Liver (tissue), 9 donors: Measurements from ENCODE around the gene FGD4. TPM values are rescaled to one million over a fixed set of nuclear protein-coding genes. Genes with fewer than 3 reads are reported as not detected.

Experiments
- DNase-seq: peaks from one replicate; pipeline ENCODE4 v3.0.0-alpha.2; 2017; ENCODE audit warnings: low spot score
- H3K27ac ChIP-seq, 2 donors: one replicate each; pipeline ENCODE4 v1.7.0; 2013; ENCODE audit warnings: inconsistent platforms in 2 of 2, low read length in 2 of 2, control low read depth in 1 of 2, low read depth in 1 of 2, mild to moderate bottlenecking in 1 of 2
- H3K27me3 ChIP-seq, 4 donors: one replicate each; pipeline versions ENCODE4 v1.6.1 to v1.7.0; 2013; ENCODE audit warnings: low read length in 3 of 4, inconsistent platforms in 1 of 4, mild to moderate bottlenecking in 1 of 4, moderate library complexity in 1 of 4; ENCODE audit not compliant: control insufficient read depth in 4 of 4, insufficient read depth in 4 of 4
- H3K36me3 ChIP-seq, 4 donors: one replicate each; pipeline versions ENCODE4 v1.6.1 to v1.7.0; 2013; ENCODE audit warnings: low read length in 3 of 4, mild to moderate bottlenecking in 3 of 4, low read depth in 1 of 4, moderate library complexity in 1 of 4; ENCODE audit not compliant: control insufficient read depth in 4 of 4, insufficient read depth in 3 of 4
- H3K4me1 ChIP-seq, 4 donors: one replicate each; pipeline versions ENCODE4 v1.6.1 to v1.7.0; 2013; ENCODE audit warnings: low read length in 3 of 4, mild to moderate bottlenecking in 3 of 4, moderate library complexity in 1 of 4; ENCODE audit not compliant: control insufficient read depth in 4 of 4, insufficient read depth in 4 of 4
- H3K4me3 ChIP-seq, 3 donors: one replicate each; pipeline versions ENCODE4 v1.6.1 to v1.7.0; 2013; ENCODE audit warnings: low read length in 3 of 3, control low read depth in 1 of 3, low read depth in 1 of 3, mild to moderate bottlenecking in 1 of 3
- H3K9ac ChIP-seq, 2 donors: one replicate each; pipeline ENCODE4 v1.7.0; 2013; ENCODE audit warnings: low read length in 2 of 2, mild to moderate bottlenecking in 2 of 2, moderate library complexity in 2 of 2, control low read depth in 1 of 2, low read depth in 1 of 2
- H3K9me3 ChIP-seq, 4 donors: one replicate each; pipeline versions ENCODE4 v1.6.1 to v1.7.0; 2013; ENCODE audit warnings: low read length in 3 of 4; ENCODE audit not compliant: control insufficient read depth in 4 of 4
- ATF3 ChIP-seq: IDR thresholded peaks from 2 replicates; pipeline ENCODE4 v1.6.1; 2016; ENCODE audit warnings: antibody characterized with exemption
- EGR1 ChIP-seq, 2 donors: IDR thresholded peaks; 2 replicates each; pipeline ENCODE4 v1.6.1; 2016 to 2018; ENCODE audit warnings: antibody characterized with exemption in 2 of 2, low read depth in 2 of 2
- FOXA1 ChIP-seq: IDR thresholded peaks from 2 replicates; pipeline ENCODE4 v1.6.1; 2016; ENCODE audit warnings: antibody characterized with exemption
- FOXA2 ChIP-seq: IDR thresholded peaks from 2 replicates; pipeline ENCODE4 v1.6.1; 2016; ENCODE audit warnings: antibody characterized with exemption
- GABPA ChIP-seq, 2 donors: IDR thresholded peaks in 1 of 2; conservative IDR thresholded peaks in 1 of 2; 2 replicates each; pipeline ENCODE4 v1.6.1; 2016; ENCODE audit warnings: antibody characterized with exemption in 2 of 2, mild to moderate bottlenecking in 1 of 2, moderate library complexity in 1 of 2
- HNF4A ChIP-seq, 2 donors: conservative IDR thresholded peaks; 2 replicates each; pipeline ENCODE4 v1.6.1; 2016; ENCODE audit warnings: antibody characterized with exemption in 2 of 2, mild to moderate bottlenecking in 2 of 2
- HNF4G ChIP-seq: IDR thresholded peaks from 2 replicates; pipeline ENCODE4 v1.6.1; 2016; ENCODE audit warnings: antibody characterized with exemption
- JUND ChIP-seq, 2 donors: IDR thresholded peaks; 2 replicates each; pipeline ENCODE4 v1.6.1; 2016; ENCODE audit warnings: antibody characterized with exemption in 2 of 2
- MAX ChIP-seq: IDR thresholded peaks from 2 replicates; pipeline ENCODE4 v1.6.1; 2016; ENCODE audit warnings: antibody characterized with exemption
- NR2F2 ChIP-seq: IDR thresholded peaks from 2 replicates; pipeline ENCODE4 v1.6.1; 2016; ENCODE audit warnings: antibody characterized with exemption
- RAD21 ChIP-seq, 2 donors: IDR thresholded peaks; 2 replicates each; pipeline ENCODE4 v1.6.1; 2016; ENCODE audit warnings: antibody characterized with exemption in 2 of 2, mild to moderate bottlenecking in 2 of 2
- RXRA ChIP-seq, 2 donors: IDR thresholded peaks; 2 replicates each; pipeline ENCODE4 v1.6.1; 2017 to 2018; ENCODE audit warnings: antibody characterized with exemption in 2 of 2, mild to moderate bottlenecking in 1 of 2
- SP1 ChIP-seq: IDR thresholded peaks from 2 replicates; pipeline ENCODE4 v1.6.1; 2018; ENCODE audit warnings: antibody characterized with exemption, mild to moderate bottlenecking
- TAF1 ChIP-seq: conservative IDR thresholded peaks from 2 replicates; pipeline ENCODE4 v1.6.1; 2016; ENCODE audit warnings: antibody characterized with exemption, mild to moderate bottlenecking
- YY1 ChIP-seq: IDR thresholded peaks from 2 replicates; pipeline ENCODE4 v1.6.1; 2016; ENCODE audit warnings: antibody characterized with exemption, mild to moderate bottlenecking
- WGBS: extraction: QIAGEN DNeasy Blood & Tissue Kit; methylation state at CpG from one replicate; pipeline ENCODE4 v1.1.7; 2013; 5-methylcytosine and 5-hydroxymethylcytosine counted together
- polyA plus RNA-seq, 2 donors: library from polyadenylated mRNA; stranded (reverse) in 1 of 2; unstranded in 1 of 2; fragments of 200-250 nt in 1 of 2; fragments of >200 nt in 1 of 2; fragmentation: Nextera tagmentation in 1 of 2; extraction: Ambion mirVana in 1 of 2; gene quantifications; one replicate each; pipeline versions ENCODE4 v1.2.1 to v1.2.3, GENCODE V29; 2013 to 2015
- total RNA-seq, 2 donors: library from RNA; depleted of rRNA; stranded (reverse); fragments of >200 nt; gene quantifications; one replicate each; pipeline ENCODE4 v1.2.3, GENCODE V29; 2014
- TF ChIP-seq, protein P1 (sequence below): fragments of 150-350 bp; IDR thresholded peaks from 2 replicates; pipeline ENCODE4 v1.5.1; 2017; ENCODE audit warnings: improper control_type of control experiment, low read depth, low read length; ENCODE audit not compliant: missing input control
- TF ChIP-seq, protein P2 (sequence below): IDR thresholded peaks from 2 replicates; pipeline ENCODE4 v1.6.1; 2016; ENCODE audit warnings: antibody characterized with exemption, mild to moderate bottlenecking
- TF ChIP-seq, protein P3 (sequence below): IDR thresholded peaks from 2 replicates; pipeline ENCODE4 v1.6.1; 2016; ENCODE audit warnings: antibody characterized with exemption
- donor health status: healthy.
- donor health status: healthy.
- donor health status: healthy.
- donor health status: healthy.
- donor health status: healthy.

Gene FGD4
- total and polyA plus RNA-seq, 4 donors, result 3.8 to 26.4 (median 9.0) TPM

GRCh38 chr12:32546272-32546671 lies 146.9 kb downstream of the FGD4 start:
- Histone ChIP-seq H3K4me1 (peaks cover 12 to 69% (median 42%) of the 10 kb centered on the region in 4 donors), H3K9me3 (no peaks in the 10 kb centered on the region), H3K9ac (no peak overlapping the region), H3K36me3 (no peaks in the 10 kb centered on the region), H3K4me3 (no peak overlapping the region), H3K27ac (peak overlapping the region in 1 of 2 donors; percentile 41), H3K27me3 (no peaks in the 10 kb centered on the region)
- 65% methylated on average over 2 of the region's 2 CpGs for WGBS
- TF ChIP-seq HNF4A (conservative IDR thresholded peaks at IDR 0.05) (peak in 1 of 2 donors; percentile 4), RXRA (IDR thresholded peaks at IDR 0.05) (peak in 1 of 2 donors; percentile 14), GABPA (IDR thresholded peaks at IDR 0.05 in 1 of 2, conservative IDR thresholded peaks at IDR 0.05 in 1 of 2) (no peak)
- DNase-seq, result no peak

- Histone ChIP-seq H3K9me3 (no peaks in the 10 kb centered on the region), H3K4me1 (peaks cover 12 to 48% (median 29%) of the 10 kb centered on the region in 4 donors), H3K36me3 (no peaks in the 10 kb centered on the region), H3K27ac (peak overlapping the region; percentile 4 to 48), H3K4me3 (no peak overlapping the region), H3K27me3 (no peaks in the 10 kb centered on the region), H3K9ac (no peak overlapping the region)
- DNase-seq, result no peak
- TF ChIP-seq YY1 (peak; percentile 56), FOXA1 (no peak), FOXA2 (no peak), HNF4A (conservative IDR thresholded peaks at IDR 0.05) (peak; percentile 94), JUND (IDR thresholded peaks at IDR 0.05) (peak in 1 of 2 donors; percentile 65), ATF3 (no peak), RAD21 (IDR thresholded peaks at IDR 0.05) (peak in 1 of 2 donors; percentile 9), TAF1 (no peak), MAX (peak; percentile 68), NR2F2 (peak; percentile 87), HNF4G (peak; percentile 50), RXRA (IDR thresholded peaks at IDR 0.05) (peak; percentile 72 to 86), GABPA (IDR thresholded peaks at IDR 0.05 in 1 of 2, conservative IDR thresholded peaks at IDR 0.05 in 1 of 2) (no peak), SP1 (peak; percentile 58), EGR1 (IDR thresholded peaks at IDR 0.05; ENCODE audit: low read depth in 2 of 2) (no peak)
- TF ChIP-seq, protein P1, sequence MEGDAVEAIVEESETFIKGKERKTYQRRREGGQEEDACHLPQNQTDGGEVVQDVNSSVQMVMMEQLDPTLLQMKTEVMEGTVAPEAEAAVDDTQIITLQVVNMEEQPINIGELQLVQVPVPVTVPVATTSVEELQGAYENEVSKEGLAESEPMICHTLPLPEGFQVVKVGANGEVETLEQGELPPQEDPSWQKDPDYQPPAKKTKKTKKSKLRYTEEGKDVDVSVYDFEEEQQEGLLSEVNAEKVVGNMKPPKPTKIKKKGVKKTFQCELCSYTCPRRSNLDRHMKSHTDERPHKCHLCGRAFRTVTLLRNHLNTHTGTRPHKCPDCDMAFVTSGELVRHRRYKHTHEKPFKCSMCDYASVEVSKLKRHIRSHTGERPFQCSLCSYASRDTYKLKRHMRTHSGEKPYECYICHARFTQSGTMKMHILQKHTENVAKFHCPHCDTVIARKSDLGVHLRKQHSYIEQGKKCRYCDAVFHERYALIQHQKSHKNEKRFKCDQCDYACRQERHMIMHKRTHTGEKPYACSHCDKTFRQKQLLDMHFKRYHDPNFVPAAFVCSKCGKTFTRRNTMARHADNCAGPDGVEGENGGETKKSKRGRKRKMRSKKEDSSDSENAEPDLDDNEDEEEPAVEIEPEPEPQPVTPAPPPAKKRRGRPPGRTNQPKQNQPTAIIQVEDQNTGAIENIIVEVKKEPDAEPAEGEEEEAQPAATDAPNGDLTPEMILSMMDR, result no peak
- TF ChIP-seq, protein P2, sequence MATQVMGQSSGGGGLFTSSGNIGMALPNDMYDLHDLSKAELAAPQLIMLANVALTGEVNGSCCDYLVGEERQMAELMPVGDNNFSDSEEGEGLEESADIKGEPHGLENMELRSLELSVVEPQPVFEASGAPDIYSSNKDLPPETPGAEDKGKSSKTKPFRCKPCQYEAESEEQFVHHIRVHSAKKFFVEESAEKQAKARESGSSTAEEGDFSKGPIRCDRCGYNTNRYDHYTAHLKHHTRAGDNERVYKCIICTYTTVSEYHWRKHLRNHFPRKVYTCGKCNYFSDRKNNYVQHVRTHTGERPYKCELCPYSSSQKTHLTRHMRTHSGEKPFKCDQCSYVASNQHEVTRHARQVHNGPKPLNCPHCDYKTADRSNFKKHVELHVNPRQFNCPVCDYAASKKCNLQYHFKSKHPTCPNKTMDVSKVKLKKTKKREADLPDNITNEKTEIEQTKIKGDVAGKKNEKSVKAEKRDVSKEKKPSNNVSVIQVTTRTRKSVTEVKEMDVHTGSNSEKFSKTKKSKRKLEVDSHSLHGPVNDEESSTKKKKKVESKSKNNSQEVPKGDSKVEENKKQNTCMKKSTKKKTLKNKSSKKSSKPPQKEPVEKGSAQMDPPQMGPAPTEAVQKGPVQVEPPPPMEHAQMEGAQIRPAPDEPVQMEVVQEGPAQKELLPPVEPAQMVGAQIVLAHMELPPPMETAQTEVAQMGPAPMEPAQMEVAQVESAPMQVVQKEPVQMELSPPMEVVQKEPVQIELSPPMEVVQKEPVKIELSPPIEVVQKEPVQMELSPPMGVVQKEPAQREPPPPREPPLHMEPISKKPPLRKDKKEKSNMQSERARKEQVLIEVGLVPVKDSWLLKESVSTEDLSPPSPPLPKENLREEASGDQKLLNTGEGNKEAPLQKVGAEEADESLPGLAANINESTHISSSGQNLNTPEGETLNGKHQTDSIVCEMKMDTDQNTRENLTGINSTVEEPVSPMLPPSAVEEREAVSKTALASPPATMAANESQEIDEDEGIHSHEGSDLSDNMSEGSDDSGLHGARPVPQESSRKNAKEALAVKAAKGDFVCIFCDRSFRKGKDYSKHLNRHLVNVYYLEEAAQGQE, result peak; percentile 20
- TF ChIP-seq, protein P3, sequence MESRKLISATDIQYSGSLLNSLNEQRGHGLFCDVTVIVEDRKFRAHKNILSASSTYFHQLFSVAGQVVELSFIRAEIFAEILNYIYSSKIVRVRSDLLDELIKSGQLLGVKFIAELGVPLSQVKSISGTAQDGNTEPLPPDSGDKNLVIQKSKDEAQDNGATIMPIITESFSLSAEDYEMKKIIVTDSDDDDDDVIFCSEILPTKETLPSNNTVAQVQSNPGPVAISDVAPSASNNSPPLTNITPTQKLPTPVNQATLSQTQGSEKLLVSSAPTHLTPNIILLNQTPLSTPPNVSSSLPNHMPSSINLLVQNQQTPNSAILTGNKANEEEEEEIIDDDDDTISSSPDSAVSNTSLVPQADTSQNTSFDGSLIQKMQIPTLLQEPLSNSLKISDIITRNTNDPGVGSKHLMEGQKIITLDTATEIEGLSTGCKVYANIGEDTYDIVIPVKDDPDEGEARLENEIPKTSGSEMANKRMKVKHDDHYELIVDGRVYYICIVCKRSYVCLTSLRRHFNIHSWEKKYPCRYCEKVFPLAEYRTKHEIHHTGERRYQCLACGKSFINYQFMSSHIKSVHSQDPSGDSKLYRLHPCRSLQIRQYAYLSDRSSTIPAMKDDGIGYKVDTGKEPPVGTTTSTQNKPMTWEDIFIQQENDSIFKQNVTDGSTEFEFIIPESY, result peak; percentile 76
- WGBS, result 24% methylated on average over 6 of the region's 6 CpGs
Observed at GRCh38 chr12:32548691-32549281, 149.4 kb downstream of the FGD4 start.
